Naive thymus-derived CD8-positive, alpha-beta T cell (primary cell): ENCODE results near the gene EEA1. TPM values are rescaled to one million over a fixed set of nuclear protein-coding genes. Genes with fewer than 3 reads are reported as not detected.

Source experiments
- ATAC-seq, 2 donors: fragments of 150-1000 bp; cut with Tn5 transposase in 1 of 2; sonication (Bioruptor Pico), chemical (Tn5 transposase) in 1 of 2; 1 replicate in 1 of 2; 2 replicates in 1 of 2; pipeline ENCODE4 v1.10.0; 2021; ENCODE audit warnings: mild to moderate bottlenecking in 2 of 2, moderate library complexity in 2 of 2
- POLR2A ChIA-PET: fragments of 350-600 bp; sonication (Branson Sonifier 250); formaldehyde crosslinking; loops from one replicate; lab custom pipeline; 2021; ENCODE audit warnings: antibody characterized with exemption; lab: Charles Lee
- DNase-seq, 10 donors: peaks; one replicate each; pipeline versions ENCODE4 v3.0.0 to v3.0.0-alpha.2; 2020 to 2022
- H3K27ac Mint-ChIP-seq, 10 donors: one replicate each; pipeline ENCODE4 v1.8.0; 2020 to 2022; ENCODE audit warnings: mild to moderate bottlenecking in 10 of 10, mixed read lengths in 10 of 10, moderate library complexity in 4 of 10, inconsistent platforms in 1 of 10
- H3K27me3 Mint-ChIP-seq, 5 donors: one replicate each; pipeline ENCODE4 v1.8.0; 2021 to 2022; ENCODE audit warnings: mixed read lengths in 5 of 5
- H3K36me3 Mint-ChIP-seq, 3 donors: one replicate each; pipeline ENCODE4 v1.8.0; 2020 to 2022; ENCODE audit warnings: mixed read lengths in 3 of 3, mild to moderate bottlenecking in 2 of 3, inconsistent platforms in 1 of 3
- H3K4me1 Mint-ChIP-seq, 4 donors: one replicate each; pipeline ENCODE4 v1.8.0; 2021 to 2022; ENCODE audit warnings: mixed read lengths in 4 of 4
- H3K4me3 Mint-ChIP-seq, 10 donors: one replicate each; pipeline ENCODE4 v1.8.0; 2020 to 2022; ENCODE audit warnings: mild to moderate bottlenecking in 10 of 10, mixed read lengths in 10 of 10, moderate library complexity in 6 of 10, inconsistent platforms in 1 of 10
- H3K9me3 Mint-ChIP-seq, 9 donors: one replicate each; pipeline ENCODE4 v1.8.0; 2020 to 2022; ENCODE audit warnings: mixed read lengths in 9 of 9, mild to moderate bottlenecking in 3 of 9, inconsistent platforms in 1 of 9, moderate library complexity in 1 of 9
- polyA plus RNA-seq, 3 donors: library from polyadenylated mRNA; unstranded; fragments of 300-500 nt; fragmentation: Illumina TruSeq; gene quantifications; one replicate each; pipeline ENCODE4 v1.2.3, GENCODE V29; 2021
- total RNA-seq, 8 experiments: library from RNA in 2 of 8; stranded (reverse) in 2 of 8; gene quantifications; one replicate each; pipeline ENCODE4 v1.2.3 and lab custom pipeline; 2021 to 2026

EEA1 gene
- total and polyA plus RNA-seq, 5 experiments from 2014 or later, result 6.8 to 22.0 (median 13.3) TPM

- POLR2A ChIA-PET, result interaction anchor here (3.6 kb wide), 1 partner anchor 17 kb away, joined by 35 read pairs; the partner anchor contains the start of gene EEA1
- peak overlapping the region in 7 of 10 donors; percentile 1 to 55 (median 42) for H3K4me3 Mint-ChIP-seq
- peaks cover 0 to 1% (median 0%) of the 10 kb centered on the region in 9 donors for H3K9me3 Mint-ChIP-seq
- peaks cover 0 to 13% (median 2%) of the 10 kb centered on the region in 3 donors for H3K36me3 Mint-ChIP-seq
- DNase-seq (no peak), ATAC-seq (no peak)
- H3K27ac Mint-ChIP-seq, result peak overlapping the region in 6 of 10 donors; percentile 9 to 94 (median 80)
- H3K27me3 Mint-ChIP-seq, result no peaks in the 10 kb centered on the region
- peaks cover 27 to 73% (median 61%) of the 10 kb centered on the region in 4 donors for H3K4me1 Mint-ChIP-seq
These were observed 17.8 kb downstream of the EEA1 start for GRCh38 chr12:92911339-92911738.

GRCh38 chr12:92908108-92908507 lies 21.0 kb downstream of the EEA1 start:
- POLR2A ChIA-PET, result interaction anchor here (6.2 kb wide), 1 partner anchor 20 kb away, joined by 56 read pairs; the partner anchor contains the start of gene EEA1
- peak overlapping the region; percentile 3 to 76 (median 56) for H3K4me3 Mint-ChIP-seq

GRCh38 chr12:92905811-92906554 lies 23.1 kb downstream of the EEA1 start:
- ATAC-seq (no peak), DNase-seq (no peak)
- no peaks in the 10 kb centered on the region for H3K9me3 Mint-ChIP-seq
- POLR2A ChIA-PET, result interaction anchor here (0.6 to 6.2 kb wide), 2 partner anchors 11 to 22 kb away, joined by 6 to 56 read pairs; partner anchors contain the start of gene EEA1
- H3K4me3 Mint-ChIP-seq, result peak overlapping the region in 8 of 10 donors; percentile 41 to 77 (median 68)
- H3K36me3 Mint-ChIP-seq, result peaks cover 0 to 5% (median 0%) of the 10 kb centered on the region in 3 donors
- H3K27me3 Mint-ChIP-seq, result no peaks in the 10 kb centered on the region
- peaks cover 15 to 52% (median 41%) of the 10 kb centered on the region in 4 donors for H3K4me1 Mint-ChIP-seq
- H3K27ac Mint-ChIP-seq, result peak overlapping the region in 8 of 10 donors; percentile 33 to 91 (median 74)

More at GRCh38 chr12:92908108-92908507, 21.0 kb downstream of the EEA1 start:
- ATAC-seq (peak; percentile 89 to 93), DNase-seq (peak in 5 of 10 donors; percentile 19 to 73 (median 52))
- Mint-ChIP-seq H3K27ac (peak overlapping the region in 8 of 10 donors; percentile 3 to 69 (median 10)), H3K9me3 (peaks cover 0 to 1% (median 0%) of the 10 kb centered on the region in 9 donors), H3K36me3 (peaks cover 0 to 9% (median 0%) of the 10 kb centered on the region in 3 donors), H3K4me1 (peaks cover 24 to 72% (median 60%) of the 10 kb centered on the region in 4 donors), H3K27me3 (no peaks in the 10 kb centered on the region)

GRCh38 chr12:92905258-92905810 lies 23.8 kb downstream of the EEA1 start:
- peaks cover 0 to 5% (median 0%) of the 10 kb centered on the region in 3 donors for H3K36me3 Mint-ChIP-seq
- ATAC-seq, result peak; percentile 39 to 59

GRCh38 chr12:92900941-92901340 lies 28.2 kb downstream of the EEA1 start:
- Mint-ChIP-seq H3K4me3 (no peak overlapping the region), H3K36me3 (peaks cover 0 to 6% (median 4%) of the 10 kb centered on the region in 3 donors), H3K4me1 (peaks cover 12 to 45% (median 40%) of the 10 kb centered on the region in 4 donors), H3K9me3 (peaks cover 0 to 2% (median 0%) of the 10 kb centered on the region in 9 donors), H3K27ac (peak overlapping the region in 1 of 10 donors; percentile 22), H3K27me3 (no peaks in the 10 kb centered on the region)
- POLR2A ChIA-PET, result interaction anchor here (0.6 kb wide), 1 partner anchor 60 kb away, joined by 3 read pairs; no protein-coding TSS in a partner anchor
- ATAC-seq, result no peak
- no peak for DNase-seq

More at GRCh38 chr12:92905258-92905810, 23.8 kb downstream of the EEA1 start:
- peaks cover 15 to 49% (median 39%) of the 10 kb centered on the region in 4 donors for H3K4me1 Mint-ChIP-seq
- H3K27me3 Mint-ChIP-seq, result no peaks in the 10 kb centered on the region
- H3K9me3 Mint-ChIP-seq, result no peaks in the 10 kb centered on the region
- peak in 2 of 10 donors; percentile 15 to 19 for DNase-seq
- H3K27ac Mint-ChIP-seq, result peak overlapping the region in 9 of 10 donors; percentile 5 to 91 (median 79)
- H3K4me3 Mint-ChIP-seq, result peak overlapping the region; percentile 49 to 83 (median 71)
- POLR2A ChIA-PET, result interaction anchor here (0.6 to 6.2 kb wide), 2 partner anchors 10 to 23 kb away, joined by 6 to 56 read pairs; partner anchors contain the start of gene EEA1

GRCh38 chr12:92899386-92900001 lies 29.6 kb downstream of the EEA1 start:
- Mint-ChIP-seq H3K27ac (peak overlapping the region in 7 of 10 donors; percentile 9 to 75 (median 39)), H3K36me3 (peaks cover 0 to 10% (median 10%) of the 10 kb centered on the region in 3 donors), H3K4me3 (no peak overlapping the region), H3K27me3 (no peaks in the 10 kb centered on the region), H3K9me3 (peaks cover 0 to 2% (median 0%) of the 10 kb centered on the region in 9 donors), H3K4me1 (peaks cover 10 to 35% (median 29%) of the 10 kb centered on the region in 4 donors)
- ATAC-seq, result no peak
- no peak for DNase-seq
- POLR2A ChIA-PET, result interaction anchor here (0.6 to 0.8 kb wide), 2 partner anchors 29 to 35 kb away, joined by 3 to 6 read pairs; no protein-coding TSS in a partner anchor

GRCh38 chr12:92898755-92899154 lies 30.3 kb downstream of the EEA1 start:
- DNase-seq, result no peak
- H3K27ac Mint-ChIP-seq, result peak overlapping the region in 7 of 10 donors; percentile 1 to 77 (median 63)
- H3K36me3 Mint-ChIP-seq, result peaks cover 0 to 10% (median 10%) of the 10 kb centered on the region in 3 donors
- peaks cover 10 to 38% (median 32%) of the 10 kb centered on the region in 4 donors for H3K4me1 Mint-ChIP-seq
- no peaks in the 10 kb centered on the region for H3K27me3 Mint-ChIP-seq
- H3K9me3 Mint-ChIP-seq, result peaks cover 0 to 2% (median 0%) of the 10 kb centered on the region in 9 donors
- H3K4me3 Mint-ChIP-seq, result no peak overlapping the region
- no peak for ATAC-seq
- POLR2A ChIA-PET, result interaction anchor here (0.6 to 0.8 kb wide), 2 partner anchors 29 to 34 kb away, joined by 3 to 6 read pairs; no protein-coding TSS in a partner anchor

- H3K27me3 Mint-ChIP-seq, result no peaks in the 10 kb centered on the region
- H3K27ac Mint-ChIP-seq, result peak overlapping the region in 1 of 10 donors; percentile 35
- H3K4me3 Mint-ChIP-seq, result no peak overlapping the region
- ATAC-seq (no peak), DNase-seq (no peak)
- H3K36me3 Mint-ChIP-seq, result peaks cover 0 to 10% (median 10%) of the 10 kb centered on the region in 3 donors
- H3K4me1 Mint-ChIP-seq, result peaks cover 10 to 44% (median 36%) of the 10 kb centered on the region in 4 donors
- POLR2A ChIA-PET, result no interaction called here
- peaks cover 0 to 2% (median 0%) of the 10 kb centered on the region in 9 donors for H3K9me3 Mint-ChIP-seq
These were observed 31.3 kb downstream of the EEA1 start for GRCh38 chr12:92897844-92898243.

GRCh38 chr12:92890601-92891106 lies 38.4 kb downstream of the EEA1 start:
- peaks cover 12 to 38% (median 26%) of the 10 kb centered on the region in 4 donors for H3K4me1 Mint-ChIP-seq
- H3K27ac Mint-ChIP-seq, result peak overlapping the region in 1 of 10 donors; percentile 0
- ATAC-seq (no peak), DNase-seq (no peak)
- H3K27me3 Mint-ChIP-seq, result no peaks in the 10 kb centered on the region
- POLR2A ChIA-PET, result no interaction called here
- no peaks in the 10 kb centered on the region for H3K9me3 Mint-ChIP-seq
- H3K4me3 Mint-ChIP-seq, result no peak overlapping the region
- peaks cover 9 to 56% (median 31%) of the 10 kb centered on the region in 3 donors for H3K36me3 Mint-ChIP-seq

GRCh38 chr12:92886131-92886530 lies 43.0 kb downstream of the EEA1 start:
- ATAC-seq (no peak), DNase-seq (no peak)
- H3K4me1 Mint-ChIP-seq, result peaks cover 0 to 18% (median 9%) of the 10 kb centered on the region in 4 donors
- no peak overlapping the region for H3K4me3 Mint-ChIP-seq
- POLR2A ChIA-PET, result interaction anchor here (0.7 kb wide), 1 partner anchor 59 kb away, joined by 3 read pairs; no protein-coding TSS in a partner anchor
- H3K27ac Mint-ChIP-seq, result no peak overlapping the region
- no peaks in the 10 kb centered on the region for H3K27me3 Mint-ChIP-seq
- H3K36me3 Mint-ChIP-seq, result peaks cover 18 to 75% (median 55%) of the 10 kb centered on the region in 3 donors
- H3K9me3 Mint-ChIP-seq, result no peaks in the 10 kb centered on the region

- ATAC-seq, result no peak
- H3K27me3 Mint-ChIP-seq, result no peaks in the 10 kb centered on the region
- H3K27ac Mint-ChIP-seq, result peak overlapping the region in 3 of 10 donors; percentile 4 to 51 (median 20)
- POLR2A ChIA-PET, result no interaction called here
- H3K4me3 Mint-ChIP-seq, result no peak overlapping the region
- H3K9me3 Mint-ChIP-seq, result no peaks in the 10 kb centered on the region
- H3K36me3 Mint-ChIP-seq, result peaks cover 10 to 75% (median 52%) of the 10 kb centered on the region in 3 donors
- H3K4me1 Mint-ChIP-seq, result peaks cover 7 to 19% (median 8%) of the 10 kb centered on the region in 4 donors
- no peak for DNase-seq
These were observed 49.3 kb downstream of the EEA1 start for GRCh38 chr12:92879698-92880322.
